Neutrophil (primary cell): ENCODE results near the gene ANXA6.

Source experiments
- H3K27ac ChIP-seq: fragments of 200-600 bp; sonication (generic); 2 replicates; pipeline ENCODE4 v1.5.1; 2016; ENCODE audit warnings: mild to moderate bottlenecking, moderate library complexity
- H3K27me3 ChIP-seq: fragments of 200-600 bp; sonication (generic); 2 replicates; pipeline ENCODE4 v1.6.0; 2016; ENCODE audit warnings: mild to moderate bottlenecking
- H3K36me3 ChIP-seq: fragments of 200-600 bp; sonication (generic); 2 replicates; pipeline ENCODE4 v1.5.1; 2017
- H3K4me1 ChIP-seq, 2 experiments: fragments of 200-600 bp in 1 of 2; sonication (generic) in 1 of 2; 1 replicate in 1 of 2; 2 replicates in 1 of 2; pipeline versions ENCODE4 v1.5.1 to v1.6.1; 2013 to 2016; ENCODE audit warnings: low read depth in 1 of 2, low read length in 1 of 2, mild to moderate bottlenecking in 1 of 2, moderate library complexity in 1 of 2; ENCODE audit not compliant: control insufficient read depth in 1 of 2, insufficient read depth in 1 of 2
- H3K4me3 ChIP-seq, 2 experiments: fragments of 200-600 bp in 1 of 2; sonication (generic) in 1 of 2; 1 replicate in 1 of 2; 2 replicates in 1 of 2; pipeline ENCODE4 v1.5.1; 2013 to 2016; ENCODE audit warnings: low read depth in 1 of 2, low read length in 1 of 2, mild to moderate bottlenecking in 1 of 2, moderate library complexity in 1 of 2
- H3K9me3 ChIP-seq: fragments of 200-600 bp; sonication (generic); 2 replicates; pipeline ENCODE4 v1.5.1; 2016
- CTCF ChIP-seq: fragments of 200-600 bp; sonication (generic); IDR thresholded peaks from 2 replicates; pipeline ENCODE4 v1.5.1; 2016; ENCODE audit warnings: antibody characterized with exemption

The ANXA6 gene

GRCh38 chr5:151097820-151098767, 59.5 kb downstream of the ANXA6 start:
- Histone ChIP-seq H3K27me3 (no peaks in the 10 kb centered on the region), H3K9me3 (no peaks in the 10 kb centered on the region), H3K4me3 (peak overlapping the region; percentile 18 to 47), H3K27ac (peak overlapping the region; percentile 98), H3K36me3 (no peaks in the 10 kb centered on the region), H3K4me1 (peaks cover 78 to 85% of the 10 kb centered on the region in 2 experiments)
- TF ChIP-seq CTCF: no peak

- Histone ChIP-seq H3K36me3 (no peaks in the 10 kb centered on the region), H3K4me3 (peak overlapping the region; percentile 18 to 47), H3K27ac (peak overlapping the region; percentile 98), H3K27me3 (no peaks in the 10 kb centered on the region), H3K4me1 (peaks cover 89 to 94% of the 10 kb centered on the region in 2 experiments), H3K9me3 (no peaks in the 10 kb centered on the region)
- no peak for TF ChIP-seq CTCF
Measured at GRCh38 chr5:151097061-151097460, 60.5 kb downstream of the ANXA6 start.

GRCh38 chr5:151096001-151096373, 61.6 kb downstream of the ANXA6 start:
- no peaks in the 10 kb centered on the region for H3K36me3 ChIP-seq
- TF ChIP-seq CTCF: no peak
- no peaks in the 10 kb centered on the region for H3K27me3 ChIP-seq
- H3K4me1 ChIP-seq: peaks cover 96 to 99% of the 10 kb centered on the region in 2 experiments
- H3K4me3 ChIP-seq: peak overlapping the region in 1 of 2 experiments; percentile 47
- H3K9me3 ChIP-seq: no peaks in the 10 kb centered on the region
- peak overlapping the region; percentile 98 for H3K27ac ChIP-seq

- Histone ChIP-seq H3K27ac (peak overlapping the region; percentile 98), H3K27me3 (no peaks in the 10 kb centered on the region), H3K4me1 (peaks cover 91 to 95% of the 10 kb centered on the region in 2 experiments), H3K36me3 (no peaks in the 10 kb centered on the region), H3K9me3 (no peaks in the 10 kb centered on the region), H3K4me3 (no peak overlapping the region)
- TF ChIP-seq CTCF: no peak
Measured at GRCh38 chr5:151095341-151096000, 62.1 kb downstream of the ANXA6 start.

GRCh38 chr5:151094852-151095245, 62.7 kb downstream of the ANXA6 start:
- Histone ChIP-seq H3K27me3 (no peaks in the 10 kb centered on the region), H3K9me3 (no peaks in the 10 kb centered on the region), H3K36me3 (no peaks in the 10 kb centered on the region), H3K4me1 (peaks cover 84 to 89% of the 10 kb centered on the region in 2 experiments), H3K27ac (peak overlapping the region; percentile 98), H3K4me3 (no peak overlapping the region)
- TF ChIP-seq CTCF: no peak
